ENCODE results near the gene ASXL1. TPM values are rescaled to one million over a fixed set of nuclear protein-coding genes. Genes with fewer than 3 reads are reported as not detected.
"Not testable (repeated sequence)": the region's sequence is repeated elsewhere in the genome, so short reads cannot be mapped to it uniquely, and the experiment has no call there.

ASXL1 gene
- total and polyA plus RNA-seq, 10 donors: 14.1 to 149 (median 96.8) TPM

DNA sequence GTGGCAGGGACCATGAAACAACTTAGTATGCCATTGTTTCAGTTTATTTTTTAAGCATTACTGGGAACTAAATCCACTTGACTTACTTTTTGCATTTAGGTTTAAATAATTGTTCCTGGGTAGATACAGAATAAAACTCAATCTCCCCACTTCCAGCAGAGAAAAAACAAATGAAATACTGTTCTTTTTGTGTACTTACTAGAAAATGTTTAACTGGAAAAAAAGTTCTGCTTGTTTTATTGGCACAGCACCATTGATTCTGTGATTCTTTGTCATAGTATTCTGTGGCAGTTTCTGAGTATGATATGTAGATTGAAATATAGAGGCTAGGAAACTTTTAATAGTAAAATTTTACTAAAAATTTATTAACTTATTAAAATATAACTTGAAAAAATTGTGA, 10.2 kb downstream of the ASXL1 start:
- H3K27me3 ChIP-seq (replicated peaks in 1 of 7): no peaks in the 10 kb centered on the region
- no peak for DNase-seq
- H3K36me3 ChIP-seq: peaks cover 0 to 61% (median 22%) of the 10 kb centered on the region in 6 donors
- intact Hi-C loops (cut with DNase I; ENCODE audit: low total_unique reads): no loop called here
- H3K9me3 ChIP-seq: no peaks in the 10 kb centered on the region
- no peak for TF ChIP-seq CTCF (IDR thresholded peaks at IDR 0.05 in 8 of 11, conservative IDR thresholded peaks at IDR 0.05 in 3 of 11)
- no peak overlapping the region for H3K4me3 ChIP-seq
- peak overlapping the region in 4 of 8 donors; percentile 10 to 48 (median 20) for H3K27ac ChIP-seq
- peaks cover 30 to 73% (median 60%) of the 10 kb centered on the region in 6 donors for H3K4me1 ChIP-seq

GRCh38 chr20:32368925-32369324, 10.8 kb downstream of the ASXL1 start:
- Histone ChIP-seq H3K36me3 (peaks cover 0 to 67% (median 24%) of the 10 kb centered on the region in 6 donors), H3K4me3 (no peak overlapping the region), H3K4me1 (peaks cover 24 to 67% (median 54%) of the 10 kb centered on the region in 6 donors), H3K9me3 (no peaks in the 10 kb centered on the region), H3K27ac (peak overlapping the region in 2 of 8 donors; percentile 28 to 33), H3K27me3 (replicated peaks in 1 of 7) (no peaks in the 10 kb centered on the region)
- 50 to 61% (median 57%) methylated on average over 6 of the region's 6 CpGs for WGBS, 5 donors
- no peak for DNase-seq
- TF ChIP-seq CTCF (IDR thresholded peaks at IDR 0.05 in 8 of 11, conservative IDR thresholded peaks at IDR 0.05 in 3 of 11) (no peak), POLR2AphosphoS5 (IDR thresholded peaks at IDR 0.05) (no peak), POLR2A (IDR thresholded peaks at IDR 0.05) (no peak)
- intact Hi-C loops (cut with DNase I; ENCODE audit: low total_unique reads): no loop called here

DNA sequence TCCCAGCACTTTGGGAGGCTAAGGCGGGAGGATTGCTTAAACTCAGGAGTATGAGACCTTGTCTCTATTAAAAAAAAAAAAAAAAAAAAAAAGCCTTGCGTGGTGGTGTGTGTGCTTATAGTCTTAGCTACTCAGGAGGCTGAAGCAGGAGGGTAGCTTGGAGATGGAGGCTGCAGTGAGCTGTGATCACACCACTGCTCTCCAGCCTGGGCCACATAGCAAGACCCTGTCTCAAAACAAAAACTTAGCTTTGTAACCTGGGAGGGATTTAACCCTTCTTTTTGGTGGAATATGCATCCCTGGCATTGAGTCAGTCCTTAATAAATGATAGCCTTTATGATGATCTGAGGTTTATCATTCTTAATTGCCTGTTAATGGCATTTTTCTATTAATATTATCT, 12.8 kb downstream of the ASXL1 start:
- H3K27ac ChIP-seq: no peak overlapping the region
- H3K27me3 ChIP-seq (replicated peaks in 1 of 7): no peaks in the 10 kb centered on the region
- no peak for TF ChIP-seq POLR2AphosphoS5 (IDR thresholded peaks at IDR 0.05)
- no peak for TF ChIP-seq POLR2A (IDR thresholded peaks at IDR 0.05)
- TF ChIP-seq CTCF (IDR thresholded peaks at IDR 0.05 in 8 of 11, conservative IDR thresholded peaks at IDR 0.05 in 3 of 11): no peak
- no peaks in the 10 kb centered on the region for H3K9me3 ChIP-seq
- WGBS, 5 donors: 84 to 100% (median 93%) methylated on average over 2 of the region's 2 CpGs
- intact Hi-C loops (cut with DNase I; ENCODE audit: low total_unique reads): no loop called here
- H3K4me3 ChIP-seq: no peak overlapping the region
- no peak for DNase-seq
- H3K4me1 ChIP-seq: peaks cover 22 to 47% (median 35%) of the 10 kb centered on the region in 6 donors
- H3K36me3 ChIP-seq: peaks cover 0 to 86% (median 36%) of the 10 kb centered on the region in 6 donors

DNA sequence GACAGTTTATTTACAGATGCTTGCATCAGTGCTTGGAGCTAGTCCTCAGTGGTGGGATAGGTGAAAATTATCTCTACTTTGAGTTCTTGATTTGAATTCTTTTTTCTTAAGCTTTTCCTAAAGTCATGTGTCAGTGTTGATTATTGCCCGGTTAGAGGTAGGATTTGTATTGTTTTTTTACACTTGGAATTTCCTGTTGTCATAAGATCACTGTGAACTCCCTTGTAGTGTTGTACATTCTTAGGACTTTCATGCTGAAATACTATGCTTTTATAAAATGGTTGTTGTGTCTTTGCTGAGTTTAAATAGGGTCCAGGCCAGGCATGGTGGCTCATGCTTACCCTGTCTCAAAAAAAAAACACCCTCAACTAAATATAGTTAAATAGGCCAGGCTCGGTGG, 20.3 kb downstream of the ASXL1 start:
- H3K27ac ChIP-seq: no peak overlapping the region
- no peak for TF ChIP-seq CTCF (IDR thresholded peaks at IDR 0.05 in 8 of 11, conservative IDR thresholded peaks at IDR 0.05 in 3 of 11)
- no peak for TF ChIP-seq POLR2AphosphoS5 (IDR thresholded peaks at IDR 0.05)
- TF ChIP-seq POLR2A (IDR thresholded peaks at IDR 0.05): no peak
- peaks cover 0 to 79% (median 21%) of the 10 kb centered on the region in 6 donors for H3K36me3 ChIP-seq
- no peak for DNase-seq
- peaks cover 0 to 4% (median 0%) of the 10 kb centered on the region in 6 donors for H3K4me1 ChIP-seq
- no peaks in the 10 kb centered on the region for H3K9me3 ChIP-seq
- intact Hi-C loops (cut with DNase I; ENCODE audit: low total_unique reads): no loop called here
- WGBS, 5 donors: 72 to 91% (median 78%) methylated on average over 2 of the region's 2 CpGs
- no peak overlapping the region for H3K4me3 ChIP-seq
- H3K27me3 ChIP-seq (replicated peaks in 1 of 7): no peaks in the 10 kb centered on the region

DNA sequence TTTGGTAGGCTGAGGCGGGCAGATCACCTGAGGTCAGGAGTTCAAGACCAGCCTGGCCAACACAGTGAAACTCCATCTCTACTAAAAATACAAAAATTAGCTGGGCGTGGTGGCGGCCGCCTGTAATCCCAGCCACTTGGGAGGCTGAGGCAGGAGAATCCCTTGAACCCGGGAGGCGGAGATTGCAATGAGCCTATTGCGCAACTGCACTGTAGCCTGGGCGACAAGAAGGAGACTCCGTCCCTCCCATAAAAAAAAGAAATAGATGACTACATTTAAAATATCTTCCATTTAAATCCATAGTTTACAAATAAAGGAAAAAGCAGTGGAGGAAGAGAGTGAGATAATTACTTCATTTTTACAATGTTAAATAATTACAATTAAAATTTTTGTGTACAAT, 21.9 kb downstream of the ASXL1 start:
- not testable (repeated sequence) for DNase-seq; H3K4me3 ChIP-seq; H3K27ac ChIP-seq; H3K27me3 ChIP-seq (replicated peaks in 1 of 7); H3K9me3 ChIP-seq
- intact Hi-C loops (cut with DNase I; ENCODE audit: low total_unique reads): loop anchor here (10.0 kb wide), 1 partner anchor 55 kb away; no protein-coding TSS in a partner anchor
- Histone ChIP-seq H3K36me3 (peaks cover 0 to 67% (median 10%) of the 10 kb centered on the region in 6 donors), H3K4me1 (peaks cover 6 to 20% (median 10%) of the 10 kb centered on the region in 6 donors)
- WGBS, 5 donors: 91 to 93% (median 93%) methylated on average over 9 of the region's 9 CpGs
